OCI-LY3 (cell line): ENCODE results near the gene PTGER2.

Source experiments
- EZH2phosphoT487 ChIP-seq: fragments of 200-600 bp; shearing (Covaris generic); IDR thresholded peaks from 2 replicates; pipeline ENCODE4 v1.6.1; 2018; ENCODE audit warnings: antibody characterized with exemption, mixed run types, low read depth
- TF ChIP-seq, protein P1 (sequence below): fragments of 200-600, 300-600 bp; sonication (generic); IDR thresholded peaks from 2 replicates; pipeline ENCODE4 v1.5.1; 2014; ENCODE audit warnings: antibody characterized with exemption, low read length, low read depth

DNA sequence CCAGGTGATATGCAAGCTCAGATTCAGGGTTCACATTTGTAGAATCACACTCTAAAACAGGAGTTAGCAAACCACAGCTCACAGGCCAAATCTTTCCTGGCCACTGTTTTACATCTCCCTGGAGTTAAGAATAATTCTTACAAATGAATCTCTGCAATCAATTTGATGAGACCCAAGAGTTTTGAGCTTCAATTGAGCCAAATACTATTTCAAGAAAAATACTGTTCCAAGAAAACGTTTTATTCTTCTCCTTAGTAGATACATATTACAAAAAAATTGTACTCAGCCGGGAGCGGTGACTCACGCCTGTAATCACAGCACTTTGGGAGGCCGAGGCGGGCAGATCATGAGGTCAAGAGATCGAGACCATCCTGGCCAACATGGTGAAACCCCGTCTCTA is 44.1 kb upstream of the PTGER2 start:
- TF ChIP-seq, protein P1, sequence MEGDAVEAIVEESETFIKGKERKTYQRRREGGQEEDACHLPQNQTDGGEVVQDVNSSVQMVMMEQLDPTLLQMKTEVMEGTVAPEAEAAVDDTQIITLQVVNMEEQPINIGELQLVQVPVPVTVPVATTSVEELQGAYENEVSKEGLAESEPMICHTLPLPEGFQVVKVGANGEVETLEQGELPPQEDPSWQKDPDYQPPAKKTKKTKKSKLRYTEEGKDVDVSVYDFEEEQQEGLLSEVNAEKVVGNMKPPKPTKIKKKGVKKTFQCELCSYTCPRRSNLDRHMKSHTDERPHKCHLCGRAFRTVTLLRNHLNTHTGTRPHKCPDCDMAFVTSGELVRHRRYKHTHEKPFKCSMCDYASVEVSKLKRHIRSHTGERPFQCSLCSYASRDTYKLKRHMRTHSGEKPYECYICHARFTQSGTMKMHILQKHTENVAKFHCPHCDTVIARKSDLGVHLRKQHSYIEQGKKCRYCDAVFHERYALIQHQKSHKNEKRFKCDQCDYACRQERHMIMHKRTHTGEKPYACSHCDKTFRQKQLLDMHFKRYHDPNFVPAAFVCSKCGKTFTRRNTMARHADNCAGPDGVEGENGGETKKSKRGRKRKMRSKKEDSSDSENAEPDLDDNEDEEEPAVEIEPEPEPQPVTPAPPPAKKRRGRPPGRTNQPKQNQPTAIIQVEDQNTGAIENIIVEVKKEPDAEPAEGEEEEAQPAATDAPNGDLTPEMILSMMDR = no peak
- TF ChIP-seq EZH2phosphoT487 = no peak
